Karpas-422 (cell line): ENCODE data around the gene SDF2L1. TPM values are rescaled to one million over a fixed set of nuclear protein-coding genes. Genes with fewer than 3 reads are reported as not detected.
"Not testable (repeated sequence)": the region's sequence is repeated elsewhere in the genome, so short reads cannot be mapped to it uniquely, and the experiment has no call there.

Experiments used
- DNase-seq: peaks from one replicate; pipeline ENCODE4 v3.0.0-alpha.2; 2015
- H2AFZ ChIP-seq: fragments of 200-600 bp; sonication (generic); 2 replicates; pipeline ENCODE4 v1.6.1; 2014; ENCODE audit warnings: antibody characterized with exemption, low read length, mixed read lengths
- H3K27ac ChIP-seq: fragments of 200-600 bp; sonication (generic); 2 replicates; pipeline ENCODE4 v1.5.1; 2014; ENCODE audit warnings: mild to moderate bottlenecking, low read length, moderate library complexity
- H3K27me3 ChIP-seq: fragments of 200-600 bp; sonication (generic); 2 replicates; pipeline ENCODE4 v1.6.1; 2014; ENCODE audit warnings: low read length, mixed read lengths
- H3K36me3 ChIP-seq: fragments of 200-600 bp; sonication (generic); 2 replicates; pipeline ENCODE4 v1.6.1; 2014; ENCODE audit warnings: low read length, mixed read lengths; ENCODE audit not compliant: insufficient read depth
- H3K4me1 ChIP-seq: fragments of 200-600 bp; sonication (generic); 2 replicates; pipeline ENCODE4 v1.6.1; 2014; ENCODE audit warnings: mild to moderate bottlenecking, low read length, mixed read lengths
- H3K4me2 ChIP-seq: fragments of 200-600 bp; sonication (generic); 2 replicates; pipeline ENCODE4 v1.6.1; 2014; ENCODE audit warnings: low read length, low read depth, mild to moderate bottlenecking; ENCODE audit not compliant: poor library complexity, severe bottlenecking
- H3K4me3 ChIP-seq: fragments of 200-600 bp; sonication (generic); 2 replicates; pipeline ENCODE4 v1.5.1; 2014; ENCODE audit warnings: mild to moderate bottlenecking, antibody characterized with exemption, low read length, mixed read lengths
- H3K79me2 ChIP-seq: fragments of 200-600 bp; sonication (generic); 2 replicates; pipeline ENCODE4 v1.6.1; 2014; ENCODE audit warnings: mild to moderate bottlenecking, low read length, mixed read lengths
- H3K9ac ChIP-seq: fragments of 200-600 bp; sonication (generic); 2 replicates; pipeline ENCODE4 v1.6.0; 2014; ENCODE audit warnings: low read length
- H3K9me2 ChIP-seq: fragments of 200-600 bp; sonication (generic), shearing (Covaris generic); replicated peaks from 2 replicates; pipeline ENCODE4 v1.6.0; 2014; ENCODE audit warnings: mild to moderate bottlenecking, low read length, moderate library complexity; ENCODE audit not compliant: insufficient read depth
- H3K9me3 ChIP-seq: fragments of 300-700, 200-600 bp; sonication (generic); 2 replicates; pipeline ENCODE4 v1.6.1; 2014; ENCODE audit warnings: low read length, mixed read lengths
- H4K20me1 ChIP-seq: fragments of 200-600 bp; sonication (generic); 2 replicates; pipeline ENCODE4 v1.6.1; 2014; ENCODE audit warnings: mild to moderate bottlenecking, antibody characterized with exemption, low read length, low read depth; ENCODE audit not compliant: insufficient read depth
- total RNA-seq: library from RNA; depleted of rRNA; stranded (reverse); fragments of >200 nt; shearing (Covaris generic); gene quantifications from 2 replicates; pipeline ENCODE4 v1.2.3, GENCODE V29; 2014; ENCODE audit warnings: low replicate concordance

SDF2L1 gene
- total RNA-seq, 1 experiment from 2014 or later: 19.0 TPM

GRCh38 chr22:21637450-21637849, 4.7 kb upstream of the SDF2L1 start:
- H3K36me3 ChIP-seq, H3K27ac ChIP-seq, H3K79me2 ChIP-seq, H2AFZ ChIP-seq, H3K4me2 ChIP-seq, DNase-seq, H3K9me3 ChIP-seq, H3K27me3 ChIP-seq, H3K9ac ChIP-seq, H3K4me3 ChIP-seq, H4K20me1 ChIP-seq, H3K9me2 ChIP-seq: not testable (repeated sequence)
- peaks cover 11% of the 10 kb centered on the region for H3K4me1 ChIP-seq

DNA sequence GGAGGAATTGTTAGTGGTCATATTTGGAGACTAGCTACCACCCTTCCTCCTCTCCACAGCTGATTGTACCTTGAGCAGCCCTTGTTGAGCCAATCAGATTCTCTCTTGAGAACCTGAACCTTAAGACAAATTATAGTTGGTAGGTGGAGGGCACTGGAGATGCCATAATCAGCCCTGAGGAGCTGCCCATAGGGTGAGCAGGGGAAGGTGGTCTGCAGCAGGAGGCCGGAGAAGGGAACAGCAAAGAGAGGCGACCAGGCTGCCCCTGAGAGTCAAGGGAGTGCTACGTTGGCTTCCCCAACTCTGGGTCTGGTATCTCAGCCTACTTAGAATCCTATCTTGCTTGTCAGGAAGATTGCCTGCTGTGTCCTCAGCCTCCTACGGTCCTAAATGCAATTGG, 2.7 kb upstream of the SDF2L1 start:
- Histone ChIP-seq H3K4me2 (no peak overlapping the region), H4K20me1 (no peaks in the 10 kb centered on the region; the same call in 1 of the 2 replicates), H3K4me1 (peaks cover 22% of the 10 kb centered on the region), H2AFZ (no peak overlapping the region), H3K27me3 (no peaks in the 10 kb centered on the region), H3K36me3 (no peaks in the 10 kb centered on the region), H3K4me3 (no peak overlapping the region), H3K9me2 (no peaks in the 10 kb centered on the region), H3K9me3 (no peaks in the 10 kb centered on the region), H3K27ac (no peak overlapping the region), H3K9ac (no peak overlapping the region), H3K79me2 (peaks cover 11% of the 10 kb centered on the region)
- DNase-seq: no peak

DNA sequence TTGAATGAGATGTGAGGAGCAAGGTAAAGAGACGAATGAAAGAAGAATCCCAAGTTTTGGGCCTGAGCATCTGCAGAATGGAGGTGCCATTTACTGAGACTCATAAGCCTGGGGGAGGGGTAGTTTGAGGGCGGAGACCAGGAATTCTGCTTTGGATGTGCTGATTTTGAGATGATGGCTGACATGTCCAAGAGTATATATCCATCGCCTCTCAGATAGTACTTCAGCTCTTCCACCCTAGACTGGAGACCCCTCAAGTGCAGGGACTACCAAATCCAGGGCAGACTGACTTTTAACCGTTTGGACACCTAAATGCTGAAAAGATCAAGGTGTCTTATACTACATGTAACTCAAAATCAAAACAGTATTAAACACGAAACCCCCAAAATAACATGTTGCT, 1.3 kb upstream of the SDF2L1 start:
- H3K79me2 ChIP-seq: peaks cover 11% of the 10 kb centered on the region
- H3K9me3 ChIP-seq: no peaks in the 10 kb centered on the region
- H3K9ac ChIP-seq: 0 out of 2 replicates have a peak overlapping the region, but pooled peaks have one; percentile 74
- no peaks in the 10 kb centered on the region for H3K9me2 ChIP-seq
- no peaks in the 10 kb centered on the region for H3K27me3 ChIP-seq
- H3K4me3 ChIP-seq: peak overlapping the region; percentile 66; the same call in 1 of the 2 replicates
- H3K36me3 ChIP-seq: no peaks in the 10 kb centered on the region
- peaks cover 22% of the 10 kb centered on the region for H3K4me1 ChIP-seq
- H2AFZ ChIP-seq: no peak overlapping the region
- H3K4me2 ChIP-seq: peak overlapping the region; percentile 87
- no peak overlapping the region for H3K27ac ChIP-seq
- no peak for DNase-seq
- H4K20me1 ChIP-seq: no peaks in the 10 kb centered on the region; the same call in 1 of the 2 replicates

- Histone ChIP-seq H3K27ac (no peak overlapping the region), H2AFZ (peak overlapping the region; percentile 93), H3K4me3 (peak overlapping the region; percentile 66), H3K9me2 (no peaks in the 10 kb centered on the region), H3K4me1 (peaks cover 22% of the 10 kb centered on the region), H4K20me1 (no peaks in the 10 kb centered on the region; the same call in 1 of the 2 replicates), H3K27me3 (no peaks in the 10 kb centered on the region), H3K9ac (peak overlapping the region; percentile 74), H3K79me2 (peaks cover 11% of the 10 kb centered on the region), H3K9me3 (no peaks in the 10 kb centered on the region), H3K4me2 (peak overlapping the region; percentile 87), H3K36me3 (no peaks in the 10 kb centered on the region)
- no peak for DNase-seq
These were observed 699 bp upstream of the SDF2L1 start for GRCh38 chr22:21641417-21641788.

DNA sequence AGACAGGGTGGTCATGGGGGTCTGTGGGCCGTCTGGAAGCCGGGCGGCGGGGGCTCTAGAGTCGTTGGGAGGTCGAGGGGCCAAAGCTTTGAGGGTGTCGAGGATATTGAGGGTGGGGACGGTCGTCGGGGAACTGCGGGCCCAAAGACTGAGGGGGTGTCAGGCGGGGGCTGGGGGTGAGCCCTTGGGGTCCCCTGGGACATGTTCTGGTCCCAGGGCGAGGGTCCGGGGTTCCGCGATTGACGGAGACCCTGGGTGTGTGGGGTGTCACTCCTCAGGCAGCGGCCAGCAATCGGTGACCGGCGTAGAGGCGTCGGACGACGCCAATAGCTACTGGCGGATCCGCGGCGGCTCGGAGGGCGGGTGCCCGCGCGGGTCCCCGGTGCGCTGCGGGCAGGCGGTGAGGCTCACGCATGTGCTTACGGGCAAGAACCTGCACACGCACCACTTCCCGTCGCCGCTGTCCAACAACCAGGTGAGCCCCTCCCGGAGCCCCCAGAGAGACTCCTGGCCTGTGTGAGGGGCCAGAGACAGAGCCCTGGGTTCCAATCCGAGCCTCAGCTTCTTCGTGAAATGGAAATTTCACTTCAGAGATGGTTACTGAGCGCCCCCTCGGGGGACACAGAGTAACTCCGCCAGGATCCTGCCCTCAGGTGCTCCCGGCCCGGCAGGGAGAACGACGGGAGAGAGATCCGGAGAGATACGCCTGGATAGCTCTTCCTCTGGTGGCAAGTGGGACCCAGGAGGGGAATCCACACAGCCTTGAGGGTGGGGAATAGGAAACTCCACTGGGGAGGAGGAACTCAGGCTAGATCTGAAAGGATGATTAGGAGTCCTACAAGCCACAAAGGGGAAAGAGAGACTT, 714 bp downstream of the SDF2L1 start:
- no peaks in the 10 kb centered on the region for H3K9me3 ChIP-seq
- H2AFZ ChIP-seq: peak overlapping the region; percentile 19; the same call in 1 of the 2 replicates
- H3K36me3 ChIP-seq: no peaks in the 10 kb centered on the region
- no peaks in the 10 kb centered on the region; the same call in 1 of the 2 replicates for H4K20me1 ChIP-seq
- peak overlapping the region; percentile 80 for H3K4me3 ChIP-seq
- no peaks in the 10 kb centered on the region for H3K27me3 ChIP-seq
- DNase-seq: peak; percentile 89
- peaks cover 11% of the 10 kb centered on the region for H3K79me2 ChIP-seq
- H3K9ac ChIP-seq: peak overlapping the region; percentile 86
- H3K27ac ChIP-seq: 0 out of 2 replicates have a peak overlapping the region, but pooled peaks have one; percentile 9
- H3K9me2 ChIP-seq: no peaks in the 10 kb centered on the region
- H3K4me2 ChIP-seq: peak overlapping the region; percentile 87
- peaks cover 22% of the 10 kb centered on the region for H3K4me1 ChIP-seq

DNA sequence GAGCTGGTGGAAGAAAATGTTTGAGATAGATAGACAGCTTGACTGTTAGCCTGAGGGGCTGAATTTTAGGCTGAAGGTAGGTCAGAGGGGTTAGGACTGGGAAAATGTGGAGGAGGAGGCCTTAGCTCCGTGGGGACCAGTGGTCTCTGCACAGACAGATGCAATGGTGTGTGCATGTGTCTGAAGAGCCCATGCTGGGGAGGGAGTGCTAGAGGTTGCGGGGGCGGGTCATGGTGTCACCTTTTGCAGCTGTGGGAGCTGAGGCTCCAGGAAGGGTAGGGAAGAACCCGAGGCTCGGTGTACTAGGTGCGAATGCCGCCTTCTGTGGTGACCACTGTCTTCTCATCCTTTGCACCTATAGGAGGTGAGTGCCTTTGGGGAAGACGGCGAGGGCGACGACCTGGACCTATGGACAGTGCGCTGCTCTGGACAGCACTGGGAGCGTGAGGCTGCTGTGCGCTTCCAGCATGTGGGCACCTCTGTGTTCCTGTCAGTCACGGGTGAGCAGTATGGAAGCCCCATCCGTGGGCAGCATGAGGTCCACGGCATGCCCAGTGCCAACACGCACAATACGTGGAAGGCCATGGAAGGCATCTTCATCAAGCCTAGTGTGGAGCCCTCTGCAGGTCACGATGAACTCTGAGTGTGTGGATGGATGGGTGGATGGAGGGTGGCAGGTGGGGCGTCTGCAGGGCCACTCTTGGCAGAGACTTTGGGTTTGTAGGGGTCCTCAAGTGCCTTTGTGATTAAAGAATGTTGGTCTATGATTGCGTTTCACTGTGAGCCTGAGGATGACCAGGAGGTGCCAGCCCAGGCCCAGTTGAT, 1.6 kb downstream of the SDF2L1 start:
- Histone ChIP-seq H4K20me1 (no peaks in the 10 kb centered on the region; the same call in 1 of the 2 replicates), H3K4me2 (peak overlapping the region; percentile 87), H3K36me3 (no peaks in the 10 kb centered on the region; the same call in 1 of the 2 replicates), H3K79me2 (peaks cover 11% of the 10 kb centered on the region), H3K27ac (no peak overlapping the region), H3K4me3 (peak overlapping the region; percentile 80), H3K4me1 (peaks cover 22% of the 10 kb centered on the region), H3K27me3 (no peaks in the 10 kb centered on the region), H3K9ac (peak overlapping the region; percentile 86), H2AFZ (no peak overlapping the region), H3K9me2 (no peaks in the 10 kb centered on the region), H3K9me3 (no peaks in the 10 kb centered on the region)
- no peak for DNase-seq

GRCh38 chr22:21645513-21645912, 3.4 kb downstream of the SDF2L1 start:
- H3K9me2 ChIP-seq, H3K9ac ChIP-seq, DNase-seq, H3K27ac ChIP-seq, H3K36me3 ChIP-seq, H3K4me2 ChIP-seq, H3K9me3 ChIP-seq, H3K27me3 ChIP-seq, H3K4me3 ChIP-seq, H2AFZ ChIP-seq, H4K20me1 ChIP-seq: not testable (repeated sequence)
- H3K4me1 ChIP-seq: peaks cover 22% of the 10 kb centered on the region
- peaks cover 11% of the 10 kb centered on the region for H3K79me2 ChIP-seq
